K562 (cell line): ENCODE measurements around the gene MCAM. TPM values are rescaled to one million over a fixed set of nuclear protein-coding genes. Genes with fewer than 3 reads are reported as not detected.

Experiments used
- ATAC-seq: fragments of 200-7000 bp; cut with Tn5 transposase; 3 replicates; pipeline ENCODE4 v1.9.1; 2020; ENCODE audit warnings: moderate library complexity
- BruUV-seq: library from RNA; stranded (reverse); fragments of 400-500 nt; replicated peaks from 2 replicates; lab custom pipeline; 2021; lab: Mats Ljungman, UMichigan
- CTCF ChIA-PET: fragments of 300-600 bp; formaldehyde crosslinking; extraction: SDS; loops from one replicate; lab custom pipeline; 2021; ENCODE audit warnings: low intra/inter-chr PET ratio; lab: Yijun Ruan, JAX
- POLR2A ChIA-PET: fragments of 300-600, 350-650 bp; sonication (Branson Sonifier 250); formaldehyde crosslinking; extraction: SDS; loops from one replicate; lab custom pipeline; 2021; ENCODE audit warnings: antibody characterized with exemption, inconsistent platforms; lab: Yijun Ruan, JAX
- DNase-seq, 4 experiments: peaks; one replicate each; pipeline versions ENCODE4 v3.0.0 to v3.0.0-alpha.2; 2011 to 2018; ENCODE audit warnings: low spot score in 3 of 4, mixed read lengths in 3 of 4; ENCODE audit errors: extremely low read depth in 1 of 4
- FAIRE-seq: peaks from 2 replicates; lab custom pipeline; 2011; peaks lifted over from hg19 to GRCh38; lab: Jason Lieb, UNC
- H2AFZ ChIP-seq: 2 replicates; pipeline ENCODE4 v1.6.0; 2011; ENCODE audit warnings: low read depth, low read length, control low read depth, inconsistent platforms
- H3K27ac ChIP-seq: fragments of 200-600 bp; 3 replicates; pipeline ENCODE4 v1.8.0; 2011; ENCODE audit warnings: low read depth, mild to moderate bottlenecking, control low read depth, inconsistent platforms, low read length, moderate library complexity, mixed read lengths; ENCODE audit errors: extremely low read depth
- H3K27me3 ChIP-seq, 2 experiments: fragments of 300-600 bp in 1 of 2; 2 replicates in 1 of 2; 3 replicates in 1 of 2; pipeline versions ENCODE4 v1.6.0 to v1.8.0; 2011; ENCODE audit warnings: inconsistent platforms in 2 of 2, low read length in 2 of 2, mild to moderate bottlenecking in 1 of 2, mixed read lengths in 1 of 2, moderate library complexity in 1 of 2; ENCODE audit not compliant: control insufficient read depth in 2 of 2, insufficient read depth in 2 of 2
- H3K36me3 ChIP-seq: fragments of 300-600 bp; 3 replicates; pipeline ENCODE4 v1.8.0; 2011; ENCODE audit warnings: mild to moderate bottlenecking, low read length, inconsistent platforms; ENCODE audit not compliant: control insufficient read depth, insufficient read depth
- H3K4me1 ChIP-seq, 2 experiments: fragments of 200-600 bp in 1 of 2; replicated peaks in 1 of 2; 2 replicates in 1 of 2; 3 replicates in 1 of 2; pipeline versions ENCODE4 v1.5.1 to v1.8.0; 2011; ENCODE audit warnings: inconsistent platforms in 2 of 2, low read length in 2 of 2, mild to moderate bottlenecking in 1 of 2, mixed read lengths in 1 of 2, moderate library complexity in 1 of 2; ENCODE audit not compliant: control insufficient read depth in 2 of 2, insufficient read depth in 2 of 2
- H3K4me2 ChIP-seq: 2 replicates; pipeline ENCODE4 v1.6.1; 2011; ENCODE audit warnings: low read length, control low read depth, inconsistent platforms, mixed read lengths; ENCODE audit not compliant: insufficient read depth
- H3K4me3 ChIP-seq: fragments of 200-600 bp; sonication (generic), shearing (Covaris generic); 2 replicates; pipeline ENCODE4 v1.5.1; 2016; ENCODE audit warnings: control low read depth, inconsistent platforms
- H3K79me2 ChIP-seq: fragments of 200-600 bp; 3 replicates; pipeline ENCODE4 v1.8.0; 2011; ENCODE audit warnings: low read length, inconsistent platforms; ENCODE audit not compliant: control insufficient read depth, insufficient read depth
- H3K9ac ChIP-seq, 2 experiments: 2 replicates each; pipeline versions ENCODE4 v1.6.0 to v1.6.1; 2011; ENCODE audit warnings: low read depth in 2 of 2, low read length in 2 of 2, control low read depth in 1 of 2, inconsistent platforms in 1 of 2, mild to moderate bottlenecking in 1 of 2, mixed read lengths in 1 of 2; ENCODE audit not compliant: insufficient read depth in 1 of 2
- H3K9me1 ChIP-seq: one replicate; pipeline ENCODE4 v1.6.0; 2011; ENCODE audit warnings: inconsistent platforms, mild to moderate bottlenecking, low read length, moderate library complexity; ENCODE audit not compliant: control insufficient read depth, insufficient read depth
- H3K9me3 ChIP-seq: replicated peaks from 2 replicates; pipeline ENCODE4 v1.5.1; 2011; ENCODE audit warnings: low read depth, low read length, inconsistent platforms; ENCODE audit not compliant: control insufficient read depth, insufficient read depth
- H4K20me1 ChIP-seq: replicated peaks from 2 replicates; pipeline ENCODE4 v1.6.1; 2011; ENCODE audit warnings: low read length, inconsistent platforms, mixed read lengths; ENCODE audit not compliant: control insufficient read depth, insufficient read depth
- FOSL1 ChIP-seq: fragments of 200-800 bp; sonication (Bioruptor generic); conservative IDR thresholded peaks from 2 replicates; pipeline ENCODE4 v1.6.1; 2016; ENCODE audit warnings: missing genetic modification characterization, missing compliant biosample characterization
- LCOR ChIP-seq: sonication (generic); formaldehyde crosslinking; IDR thresholded peaks from 2 replicates; pipeline ENCODE4 v1.8.0; 2022; ENCODE audit warnings: mild to moderate bottlenecking, missing genetic modification reagents
- NFYB ChIP-seq: IDR thresholded peaks from 2 replicates; pipeline ENCODE4 v1.6.1; 2011; ENCODE audit warnings: mild to moderate bottlenecking, moderate library complexity; ENCODE audit not compliant: insufficient read length; ENCODE audit errors: extremely low read depth
- POLR2A ChIP-seq: fragments of 450-650 bp; conservative IDR thresholded peaks from 2 replicates; pipeline ENCODE4 v1.6.1; 2016
- POLR2G ChIP-seq: fragments of 200-400 bp; formaldehyde crosslinking; IDR thresholded peaks from 2 replicates; pipeline ENCODE4 v1.6.1; 2017; ENCODE audit warnings: low read depth, mild to moderate bottlenecking, antibody characterized with exemption, low read length, moderate library complexity
- RAD51 ChIP-seq: fragments of 450-650 bp; IDR thresholded peaks from 2 replicates; pipeline ENCODE4 v1.7.1; 2016; ENCODE audit warnings: low read depth, mild to moderate bottlenecking, borderline replicate concordance
- RBFOX2 ChIP-seq: fragments of 200-400 bp; formaldehyde crosslinking; IDR thresholded peaks from 2 replicates; pipeline ENCODE4 v1.6.1; 2017; ENCODE audit warnings: low read depth, mild to moderate bottlenecking, low read length, moderate library complexity
- TAF15 ChIP-seq: fragments of 200-400 bp; formaldehyde crosslinking; IDR thresholded peaks from 2 replicates; pipeline ENCODE4 v1.6.1; 2017; ENCODE audit warnings: mild to moderate bottlenecking, low read depth, low read length, moderate library complexity
- TCF3 ChIP-seq: sonication (generic); formaldehyde crosslinking; IDR thresholded peaks from 2 replicates; pipeline ENCODE4 v1.4.0; 2020; ENCODE audit warnings: mild to moderate bottlenecking, missing genetic modification reagents
- USF1 ChIP-seq: sonication (generic); formaldehyde crosslinking; IDR thresholded peaks from 2 replicates; pipeline ENCODE4 v1.9.0; 2022; ENCODE audit warnings: mild to moderate bottlenecking, missing genetic modification reagents
- ZBTB7A ChIP-seq: IDR thresholded peaks from 2 replicates; pipeline ENCODE4 v1.6.1; 2011; ENCODE audit warnings: low read depth, mild to moderate bottlenecking, low read length, moderate library complexity, borderline replicate concordance; ENCODE audit not compliant: control insufficient read depth
- ZNF740 ChIP-seq, 3 experiments: fragments of 200-800 bp in 1 of 3; sonication (Bioruptor generic) in 1 of 3; sonication (generic) in 1 of 3; formaldehyde crosslinking in 1 of 3; IDR thresholded peaks; 2 replicates each; pipeline versions ENCODE4 v1.6.1 to v1.8.0; 2016 to 2022; ENCODE audit warnings: mild to moderate bottlenecking in 2 of 3, missing compliant biosample characterization in 2 of 3, missing genetic modification characterization in 2 of 3, missing genetic modification reagents in 1 of 3
- WGBS: fragments of 100-300 bp; shearing (Covaris generic); methylation state at CpG from one replicate; pipeline ENCODE4 v1.1.6; 2016; ENCODE audit warnings: low coverage, mixed read lengths; ENCODE audit not compliant: insufficient coverage; ENCODE audit errors: missing lambda C conversion rate; 5-methylcytosine and 5-hydroxymethylcytosine counted together
- in situ Hi-C: fragments of 300-500 bp; cut with MboI; formaldehyde crosslinking; loops from 4 replicates; pipeline ENCODE4 v1.15.0; 2018; ENCODE audit warnings: inconsistent platforms, mixed read lengths
- intact Hi-C: fragments of 100-400 bp; cut with micrococcal nuclease; formaldehyde crosslinking; loops from 2 replicates; pipeline ENCODE4 v1.14.2; 2022
- polyA plus RNA-seq, 8 experiments: library from polyadenylated mRNA; depleted of rRNA in 4 of 8; stranded (reverse) in 5 of 8; unstranded in 3 of 8; fragments of >200 nt; fragmentation: Nextera tagmentation in 2 of 8; fragmentation: Illumina TruSeq in 1 of 8; extraction: Ambion mirVana in 2 of 8; extraction: Trizol in 1 of 8; gene quantifications; 2 replicates each; pipeline versions ENCODE4 v1.2.1 to v1.2.3, GENCODE V29; 2011 to 2014; ENCODE audit warnings: inconsistent platforms in 1 of 8, missing spikeins in 1 of 8
- total RNA-seq, 7 experiments: library from RNA; depleted of rRNA in 6 of 7; stranded (reverse); fragments of >200 nt in 6 of 7; fragmentation: Illumina TruSeq in 2 of 7; extraction: Trizol in 2 of 7; gene quantifications; 2 replicates each; pipeline versions ENCODE4 v1.2.1 to v1.2.3, GENCODE V29; 2011 to 2021; ENCODE audit warnings: low replicate concordance in 1 of 7
- TF ChIP-seq, protein P1 (sequence below): sonication (generic); formaldehyde crosslinking; IDR thresholded peaks from 2 replicates; pipeline ENCODE4 v1.8.0; 2022; ENCODE audit warnings: missing genetic modification reagents, mild to moderate bottlenecking, moderate library complexity, borderline replicate concordance
- TF ChIP-seq, protein P2 (sequence below): fragments of 250-450 bp; sonication (Bioruptor Pico); IDR thresholded peaks from 2 replicates; pipeline ENCODE4 v1.5.0; 2021
- TF ChIP-seq, protein P3 (sequence below): sonication (generic); formaldehyde crosslinking; IDR thresholded peaks from 2 replicates; pipeline ENCODE4 v1.5.0; 2020; ENCODE audit warnings: missing genetic modification reagents

Gene MCAM
- total and polyA plus RNA-seq, 9 of the 15 experiments (the other 6 are each of a cell fraction or from before 2014, with no cell fraction given), result 14.7 to 118 (median 53.6) TPM

DNA sequence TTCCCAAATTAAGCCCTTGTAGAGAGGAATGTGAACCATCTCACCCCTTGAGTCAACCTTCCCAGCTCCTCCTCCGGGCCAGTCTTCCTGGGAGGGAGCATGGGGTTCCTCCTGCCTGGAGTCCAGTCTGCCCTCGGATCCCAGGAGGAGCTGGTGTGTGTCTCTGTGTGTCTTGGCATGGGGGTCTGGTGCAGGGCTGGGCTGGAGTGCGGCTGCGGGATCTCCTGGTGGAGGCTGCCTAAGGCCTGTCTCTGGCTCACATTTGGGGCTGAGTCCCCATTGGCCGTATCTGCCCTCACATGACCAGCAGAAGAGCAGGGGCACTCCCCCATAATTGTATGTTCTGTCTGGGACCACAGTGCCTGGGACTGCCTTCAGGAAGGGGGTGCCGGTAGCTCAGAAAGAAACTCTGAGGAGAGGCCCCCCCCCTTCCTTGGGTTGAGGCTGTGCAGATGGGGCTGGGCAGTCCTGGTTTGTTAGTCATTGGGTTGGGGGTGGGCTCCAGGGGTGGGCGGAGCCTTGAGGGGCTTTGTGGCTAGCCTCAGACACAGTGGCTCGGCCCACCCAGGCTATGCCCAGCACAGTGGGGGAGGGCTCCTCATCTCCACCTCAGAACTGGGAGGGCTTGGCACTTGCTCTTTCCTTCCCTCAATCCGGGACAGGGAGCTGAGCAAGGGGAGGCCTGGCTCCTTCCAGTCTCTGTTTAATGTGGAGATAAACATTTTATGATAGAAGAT lies 20.8 kb upstream of the MCAM start:
- H3K9me1 ChIP-seq, result no peaks in the 10 kb centered on the region
- H3K27me3 ChIP-seq, result peaks cover 0 to 11% of the 10 kb centered on the region in 2 experiments; a peak in 3 of 5 replicates
- H4K20me1 ChIP-seq, result no peaks in the 10 kb centered on the region
- 0 out of 3 replicates have a peak overlapping the region, but pooled peaks have one; percentile 18 for H3K27ac ChIP-seq
- peaks cover 23 to 70% of the 10 kb centered on the region in 2 experiments; a peak in 4 of 5 replicates for H3K4me1 ChIP-seq
- peak overlapping the region; percentile 66 for H3K4me2 ChIP-seq
- no peak overlapping the region for H3K4me3 ChIP-seq
- H3K9me3 ChIP-seq, result no peaks in the 10 kb centered on the region
- no peak overlapping the region for H2AFZ ChIP-seq
- DNase-seq (peak; percentile 36 to 62 (median 56)), ATAC-seq (peak; percentile 1), FAIRE-seq (no peak)
- 42% methylated on average over 7 of the region's 9 CpGs for WGBS
- POLR2A ChIA-PET, result interaction anchor here (0.6 to 2.6 kb wide), 29 partner anchors 10 to 466 kb away, joined by 3 to 22 read pairs (median 4); partner anchors contain the start of genes ABCG4, C2CD2L, CBL and MCAM
- intact Hi-C loops (loop anchor here (2.0 to 5.0 kb wide), 2 partner anchors 35 to 137 kb away; no protein-coding TSS in a partner anchor), in situ Hi-C loops (no loop called here)
- BruUV-seq, result no TSS peak
- H3K9ac ChIP-seq, result peak overlapping the region; percentile 23 to 81; a peak in 3 of 4 replicates
- H3K36me3 ChIP-seq, result peaks cover 17% of the 10 kb centered on the region; the same call in 1 of the 3 replicates
- CTCF ChIA-PET, result interaction anchor here (0.7 to 1.3 kb wide), 2 partner anchors 135 to 137 kb away, joined by 3 read pairs; no protein-coding TSS in a partner anchor
- peaks cover 30% of the 10 kb centered on the region for H3K79me2 ChIP-seq
- TF ChIP-seq LCOR (CRISPR knock-in tag) (0 out of 2 replicates have a peak, but pooled peaks have one; percentile 67), FOSL1 (0 out of 2 replicates have a peak, but pooled peaks have one; percentile 21), USF1 (CRISPR knock-in tag) (peak; percentile 83), NFYB (peak; percentile 37), POLR2A (0 out of 2 replicates have a peak, but pooled peaks have one; percentile 30), TCF3 (CRISPR knock-in tag) (no peak), RBFOX2 (peak; percentile 32; the same call in 1 of the 2 replicates), ZNF740 (CRISPR knock-in tag; IDR thresholded peaks at IDR 0.05) (peak; percentile 66; the same call in 1 of the 2 replicates), ZNF740 (tag; IDR thresholded peaks at IDR 0.05) (no peak; a peak in 1 of 4 replicates), RAD51 (peak; percentile 45; the same call in 1 of the 2 replicates), TAF15 (no peak), POLR2G (peak; percentile 38; the same call in 1 of the 2 replicates), ZBTB7A (peak; percentile 62; the same call in 1 of the 2 replicates)
- TF ChIP-seq, protein P1, sequence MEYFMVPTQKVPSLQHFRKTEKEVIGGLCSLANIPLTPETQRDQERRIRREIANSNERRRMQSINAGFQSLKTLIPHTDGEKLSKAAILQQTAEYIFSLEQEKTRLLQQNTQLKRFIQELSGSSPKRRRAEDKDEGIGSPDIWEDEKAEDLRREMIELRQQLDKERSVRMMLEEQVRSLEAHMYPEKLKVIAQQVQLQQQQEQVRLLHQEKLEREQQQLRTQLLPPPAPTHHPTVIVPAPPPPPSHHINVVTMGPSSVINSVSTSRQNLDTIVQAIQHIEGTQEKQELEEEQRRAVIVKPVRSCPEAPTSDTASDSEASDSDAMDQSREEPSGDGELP (CRISPR knock-in tag), result peak; percentile 8; the same call in 1 of the 2 replicates
- TF ChIP-seq, protein P2, sequence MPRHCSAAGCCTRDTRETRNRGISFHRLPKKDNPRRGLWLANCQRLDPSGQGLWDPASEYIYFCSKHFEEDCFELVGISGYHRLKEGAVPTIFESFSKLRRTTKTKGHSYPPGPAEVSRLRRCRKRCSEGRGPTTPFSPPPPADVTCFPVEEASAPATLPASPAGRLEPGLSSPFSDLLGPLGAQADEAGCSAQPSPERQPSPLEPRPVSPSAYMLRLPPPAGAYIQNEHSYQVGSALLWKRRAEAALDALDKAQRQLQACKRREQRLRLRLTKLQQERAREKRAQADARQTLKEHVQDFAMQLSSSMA (CRISPR knock-in tag), result no peak
- TF ChIP-seq, protein P3, sequence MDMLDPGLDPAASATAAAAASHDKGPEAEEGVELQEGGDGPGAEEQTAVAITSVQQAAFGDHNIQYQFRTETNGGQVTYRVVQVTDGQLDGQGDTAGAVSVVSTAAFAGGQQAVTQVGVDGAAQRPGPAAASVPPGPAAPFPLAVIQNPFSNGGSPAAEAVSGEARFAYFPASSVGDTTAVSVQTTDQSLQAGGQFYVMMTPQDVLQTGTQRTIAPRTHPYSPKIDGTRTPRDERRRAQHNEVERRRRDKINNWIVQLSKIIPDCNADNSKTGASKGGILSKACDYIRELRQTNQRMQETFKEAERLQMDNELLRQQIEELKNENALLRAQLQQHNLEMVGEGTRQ (CRISPR knock-in tag), result peak; percentile 79
